Panc1 (cell line): Measurements from ENCODE around the gene LIPC.

ENCODE experiments used
- POLR2AphosphoS5 ChIP-seq: IDR thresholded peaks from 2 replicates; pipeline ENCODE4 v1.6.1; 2012; ENCODE audit warnings: mild to moderate bottlenecking, low read depth, low read length, moderate library complexity
- TCF7L2 ChIP-seq: IDR thresholded peaks from 2 replicates; pipeline ENCODE4 v1.6.1; 2011; ENCODE audit warnings: mild to moderate bottlenecking, low read depth, low read length, inconsistent platforms
- TF ChIP-seq, protein P1 (sequence below): fragments of 450-650 bp; IDR thresholded peaks from 2 replicates; pipeline ENCODE4 v1.5.1; 2017; ENCODE audit warnings: mild to moderate bottlenecking
- TF ChIP-seq, protein P2 (sequence below), 2 experiments: IDR thresholded peaks; 2 replicates each; pipeline ENCODE4 v1.6.1; 2011 to 2012; ENCODE audit warnings: low read depth in 2 of 2, control low read depth in 1 of 2, low read length in 1 of 2, mild to moderate bottlenecking in 1 of 2, moderate library complexity in 1 of 2; ENCODE audit not compliant: insufficient read depth in 1 of 2

DNA sequence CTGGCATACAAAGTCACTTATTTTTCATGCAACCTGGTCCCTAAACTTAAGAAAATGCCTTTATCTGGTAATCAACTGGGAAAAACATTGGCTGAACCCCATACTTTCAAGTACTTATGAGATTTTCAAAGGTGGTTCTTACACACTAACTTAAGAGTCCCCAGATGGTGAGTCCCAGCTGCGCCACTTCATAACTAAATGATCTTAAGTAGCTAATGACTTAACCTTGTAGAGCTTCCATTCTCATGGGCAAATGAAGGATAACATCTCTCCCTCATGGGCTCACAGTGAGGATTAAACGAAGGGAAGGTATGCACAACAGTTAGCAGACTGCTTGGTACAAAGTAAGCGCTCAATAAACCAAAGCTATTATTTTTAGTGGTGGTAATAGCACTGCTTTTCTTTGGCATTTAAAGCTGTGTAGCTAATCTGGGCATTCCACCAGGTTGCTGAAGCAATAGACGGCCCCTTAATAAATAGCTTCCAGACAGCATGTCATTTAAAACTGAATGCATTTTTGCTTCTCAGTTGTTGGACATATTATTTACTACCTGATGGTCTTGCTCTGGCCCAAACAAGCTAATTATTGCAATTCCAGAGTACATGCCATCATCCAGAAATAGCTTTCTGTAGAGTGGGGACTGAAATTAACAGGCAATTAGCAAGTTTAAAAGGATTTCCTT, 55.4 kb downstream of the LIPC start:
- TF ChIP-seq, protein P1, sequence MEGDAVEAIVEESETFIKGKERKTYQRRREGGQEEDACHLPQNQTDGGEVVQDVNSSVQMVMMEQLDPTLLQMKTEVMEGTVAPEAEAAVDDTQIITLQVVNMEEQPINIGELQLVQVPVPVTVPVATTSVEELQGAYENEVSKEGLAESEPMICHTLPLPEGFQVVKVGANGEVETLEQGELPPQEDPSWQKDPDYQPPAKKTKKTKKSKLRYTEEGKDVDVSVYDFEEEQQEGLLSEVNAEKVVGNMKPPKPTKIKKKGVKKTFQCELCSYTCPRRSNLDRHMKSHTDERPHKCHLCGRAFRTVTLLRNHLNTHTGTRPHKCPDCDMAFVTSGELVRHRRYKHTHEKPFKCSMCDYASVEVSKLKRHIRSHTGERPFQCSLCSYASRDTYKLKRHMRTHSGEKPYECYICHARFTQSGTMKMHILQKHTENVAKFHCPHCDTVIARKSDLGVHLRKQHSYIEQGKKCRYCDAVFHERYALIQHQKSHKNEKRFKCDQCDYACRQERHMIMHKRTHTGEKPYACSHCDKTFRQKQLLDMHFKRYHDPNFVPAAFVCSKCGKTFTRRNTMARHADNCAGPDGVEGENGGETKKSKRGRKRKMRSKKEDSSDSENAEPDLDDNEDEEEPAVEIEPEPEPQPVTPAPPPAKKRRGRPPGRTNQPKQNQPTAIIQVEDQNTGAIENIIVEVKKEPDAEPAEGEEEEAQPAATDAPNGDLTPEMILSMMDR: no peak
- TF ChIP-seq POLR2AphosphoS5 (no peak), TCF7L2 (no peak)
- TF ChIP-seq, protein P2, sequence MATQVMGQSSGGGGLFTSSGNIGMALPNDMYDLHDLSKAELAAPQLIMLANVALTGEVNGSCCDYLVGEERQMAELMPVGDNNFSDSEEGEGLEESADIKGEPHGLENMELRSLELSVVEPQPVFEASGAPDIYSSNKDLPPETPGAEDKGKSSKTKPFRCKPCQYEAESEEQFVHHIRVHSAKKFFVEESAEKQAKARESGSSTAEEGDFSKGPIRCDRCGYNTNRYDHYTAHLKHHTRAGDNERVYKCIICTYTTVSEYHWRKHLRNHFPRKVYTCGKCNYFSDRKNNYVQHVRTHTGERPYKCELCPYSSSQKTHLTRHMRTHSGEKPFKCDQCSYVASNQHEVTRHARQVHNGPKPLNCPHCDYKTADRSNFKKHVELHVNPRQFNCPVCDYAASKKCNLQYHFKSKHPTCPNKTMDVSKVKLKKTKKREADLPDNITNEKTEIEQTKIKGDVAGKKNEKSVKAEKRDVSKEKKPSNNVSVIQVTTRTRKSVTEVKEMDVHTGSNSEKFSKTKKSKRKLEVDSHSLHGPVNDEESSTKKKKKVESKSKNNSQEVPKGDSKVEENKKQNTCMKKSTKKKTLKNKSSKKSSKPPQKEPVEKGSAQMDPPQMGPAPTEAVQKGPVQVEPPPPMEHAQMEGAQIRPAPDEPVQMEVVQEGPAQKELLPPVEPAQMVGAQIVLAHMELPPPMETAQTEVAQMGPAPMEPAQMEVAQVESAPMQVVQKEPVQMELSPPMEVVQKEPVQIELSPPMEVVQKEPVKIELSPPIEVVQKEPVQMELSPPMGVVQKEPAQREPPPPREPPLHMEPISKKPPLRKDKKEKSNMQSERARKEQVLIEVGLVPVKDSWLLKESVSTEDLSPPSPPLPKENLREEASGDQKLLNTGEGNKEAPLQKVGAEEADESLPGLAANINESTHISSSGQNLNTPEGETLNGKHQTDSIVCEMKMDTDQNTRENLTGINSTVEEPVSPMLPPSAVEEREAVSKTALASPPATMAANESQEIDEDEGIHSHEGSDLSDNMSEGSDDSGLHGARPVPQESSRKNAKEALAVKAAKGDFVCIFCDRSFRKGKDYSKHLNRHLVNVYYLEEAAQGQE (IDR thresholded peaks at IDR 0.05; ENCODE audit: insufficient read depth in 1 of 2, low read depth in 2 of 2, low read length in 1 of 2): no peak
